Endodermal cell (in vitro differentiated cells): ENCODE results near the gene HSD17B12. TPM values are rescaled to one million over a fixed set of nuclear protein-coding genes. Genes with fewer than 3 reads are reported as not detected.

Experiments
- DNase-seq: peaks from one replicate; pipeline ENCODE4 v3.0.0-alpha.2; 2017
- H3K27ac ChIP-seq: 2 replicates; pipeline ENCODE4 v1.5.1; 2013; ENCODE audit warnings: mild to moderate bottlenecking, low read depth, low read length, moderate library complexity
- H3K27me3 ChIP-seq: 2 replicates; pipeline ENCODE4 v1.6.1; 2013; ENCODE audit warnings: mild to moderate bottlenecking, low read length, moderate library complexity; ENCODE audit not compliant: insufficient read depth, control insufficient read depth, poor library complexity, severe bottlenecking
- H3K36me3 ChIP-seq: 2 replicates; pipeline ENCODE4 v1.7.0; 2013; ENCODE audit warnings: mild to moderate bottlenecking, low read length, moderate library complexity; ENCODE audit not compliant: control insufficient read depth, insufficient read depth
- H3K4me1 ChIP-seq: one replicate; pipeline ENCODE4 v1.7.0; 2013; ENCODE audit warnings: low read length; ENCODE audit not compliant: control insufficient read depth, insufficient read depth
- H3K4me3 ChIP-seq: 2 replicates; pipeline ENCODE4 v1.5.1; 2013; ENCODE audit warnings: mild to moderate bottlenecking, low read length, moderate library complexity
- H3K9ac ChIP-seq: 2 replicates; pipeline ENCODE4 v1.6.1; 2013; ENCODE audit warnings: mild to moderate bottlenecking, low read length, moderate library complexity; ENCODE audit not compliant: poor library complexity, severe bottlenecking; ENCODE audit errors: extremely low read depth
- H3K9me3 ChIP-seq: 2 replicates; pipeline ENCODE4 v1.6.1; 2013; ENCODE audit warnings: mild to moderate bottlenecking, low read length, moderate library complexity; ENCODE audit not compliant: control insufficient read depth
- H3K27ac Mint-ChIP-seq: 2 replicates; pipeline ENCODE4 v1.8.0; 2020; ENCODE audit warnings: mixed read lengths
- H3K27me3 Mint-ChIP-seq: 2 replicates; pipeline ENCODE4 v1.8.0; 2021; ENCODE audit warnings: mild to moderate bottlenecking, mixed read lengths; ENCODE audit not compliant: insufficient read depth
- H3K36me3 Mint-ChIP-seq: 2 replicates; pipeline ENCODE4 v1.8.0; 2020; ENCODE audit warnings: low read depth, mixed read lengths
- H3K4me1 Mint-ChIP-seq: 2 replicates; pipeline ENCODE4 v1.8.0; 2020; ENCODE audit warnings: mixed read lengths
- H3K4me3 Mint-ChIP-seq: 2 replicates; pipeline ENCODE4 v1.8.0; 2020; ENCODE audit warnings: mild to moderate bottlenecking, moderate library complexity, mixed read lengths
- H3K9me3 Mint-ChIP-seq: 2 replicates; pipeline ENCODE4 v1.8.0; 2020; ENCODE audit warnings: mild to moderate bottlenecking, mixed read lengths
- WGBS, 2 experiments: methylation state at CpG; one replicate each; pipeline versions ENCODE4 v1.1.5 to v1.1.7; 2013; ENCODE audit warnings: missing lambda C conversion rate in 2 of 2, mixed read lengths in 1 of 2; ENCODE audit not compliant: insufficient coverage in 1 of 2, insufficient read length in 1 of 2; 5-methylcytosine and 5-hydroxymethylcytosine counted together
- total RNA-seq, 2 donors: library from RNA; stranded (reverse); fragmentation: NEBNext Ultra II Directional in 1 of 2; extraction: Animal tissue kit (Norgen Biotek cat#: 25700) in 1 of 2; gene quantifications; 2 replicates in 1 of 2; 3 replicates in 1 of 2; pipeline ENCODE4 v1.2.1, GENCODE V29; 2021
- TF ChIP-seq, protein P1 (sequence below): fragments of 200-600 bp; sonication (generic); conservative IDR thresholded peaks from 2 replicates; pipeline ENCODE4 v1.5.0; 2021; ENCODE audit warnings: antibody characterized with exemption, mild to moderate bottlenecking

The HSD17B12 gene
- total RNA-seq, 2 donors from 2014 or later: 109 to 138 TPM

DNA sequence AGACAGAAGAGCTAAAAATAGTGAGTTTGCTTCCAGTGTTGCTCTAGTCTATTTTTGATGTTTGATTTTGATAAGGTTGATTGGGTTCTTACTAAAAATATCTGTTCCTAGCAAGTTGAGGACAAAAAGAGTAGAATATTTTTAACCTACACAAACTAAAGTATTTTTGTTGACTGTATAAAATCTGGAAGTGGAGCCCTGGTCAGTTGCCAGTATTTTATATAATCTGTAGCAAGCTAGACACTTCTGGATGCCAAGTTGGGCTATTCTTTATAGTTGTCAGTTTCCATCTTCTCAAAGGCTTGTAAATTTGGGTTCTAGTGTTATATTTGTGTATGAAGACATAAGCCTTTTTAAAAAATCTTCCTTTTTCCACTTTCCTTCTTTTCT lies 56.7 kb downstream of the HSD17B12 start:
- Histone ChIP-seq H3K4me3 (no peak overlapping the region), H3K4me1 (peaks cover 4% of the 10 kb centered on the region), H3K27me3 (no peaks in the 10 kb centered on the region), H3K9ac (no peak overlapping the region), H3K9me3 (no peaks in the 10 kb centered on the region), H3K36me3 (peaks cover 24% of the 10 kb centered on the region), H3K27ac (peak overlapping the region; percentile 72)
- H3K36me3 Mint-ChIP-seq: peaks cover 20% of the 10 kb centered on the region
- no peaks in the 10 kb centered on the region for H3K27me3 Mint-ChIP-seq
- DNase-seq: no peak
- H3K4me3 Mint-ChIP-seq: no peak overlapping the region
- no peaks in the 10 kb centered on the region for H3K9me3 Mint-ChIP-seq
- peaks cover 25% of the 10 kb centered on the region for H3K4me1 Mint-ChIP-seq
- TF ChIP-seq, protein P1, sequence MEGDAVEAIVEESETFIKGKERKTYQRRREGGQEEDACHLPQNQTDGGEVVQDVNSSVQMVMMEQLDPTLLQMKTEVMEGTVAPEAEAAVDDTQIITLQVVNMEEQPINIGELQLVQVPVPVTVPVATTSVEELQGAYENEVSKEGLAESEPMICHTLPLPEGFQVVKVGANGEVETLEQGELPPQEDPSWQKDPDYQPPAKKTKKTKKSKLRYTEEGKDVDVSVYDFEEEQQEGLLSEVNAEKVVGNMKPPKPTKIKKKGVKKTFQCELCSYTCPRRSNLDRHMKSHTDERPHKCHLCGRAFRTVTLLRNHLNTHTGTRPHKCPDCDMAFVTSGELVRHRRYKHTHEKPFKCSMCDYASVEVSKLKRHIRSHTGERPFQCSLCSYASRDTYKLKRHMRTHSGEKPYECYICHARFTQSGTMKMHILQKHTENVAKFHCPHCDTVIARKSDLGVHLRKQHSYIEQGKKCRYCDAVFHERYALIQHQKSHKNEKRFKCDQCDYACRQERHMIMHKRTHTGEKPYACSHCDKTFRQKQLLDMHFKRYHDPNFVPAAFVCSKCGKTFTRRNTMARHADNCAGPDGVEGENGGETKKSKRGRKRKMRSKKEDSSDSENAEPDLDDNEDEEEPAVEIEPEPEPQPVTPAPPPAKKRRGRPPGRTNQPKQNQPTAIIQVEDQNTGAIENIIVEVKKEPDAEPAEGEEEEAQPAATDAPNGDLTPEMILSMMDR: no peak
- no peak overlapping the region for H3K27ac Mint-ChIP-seq

DNA sequence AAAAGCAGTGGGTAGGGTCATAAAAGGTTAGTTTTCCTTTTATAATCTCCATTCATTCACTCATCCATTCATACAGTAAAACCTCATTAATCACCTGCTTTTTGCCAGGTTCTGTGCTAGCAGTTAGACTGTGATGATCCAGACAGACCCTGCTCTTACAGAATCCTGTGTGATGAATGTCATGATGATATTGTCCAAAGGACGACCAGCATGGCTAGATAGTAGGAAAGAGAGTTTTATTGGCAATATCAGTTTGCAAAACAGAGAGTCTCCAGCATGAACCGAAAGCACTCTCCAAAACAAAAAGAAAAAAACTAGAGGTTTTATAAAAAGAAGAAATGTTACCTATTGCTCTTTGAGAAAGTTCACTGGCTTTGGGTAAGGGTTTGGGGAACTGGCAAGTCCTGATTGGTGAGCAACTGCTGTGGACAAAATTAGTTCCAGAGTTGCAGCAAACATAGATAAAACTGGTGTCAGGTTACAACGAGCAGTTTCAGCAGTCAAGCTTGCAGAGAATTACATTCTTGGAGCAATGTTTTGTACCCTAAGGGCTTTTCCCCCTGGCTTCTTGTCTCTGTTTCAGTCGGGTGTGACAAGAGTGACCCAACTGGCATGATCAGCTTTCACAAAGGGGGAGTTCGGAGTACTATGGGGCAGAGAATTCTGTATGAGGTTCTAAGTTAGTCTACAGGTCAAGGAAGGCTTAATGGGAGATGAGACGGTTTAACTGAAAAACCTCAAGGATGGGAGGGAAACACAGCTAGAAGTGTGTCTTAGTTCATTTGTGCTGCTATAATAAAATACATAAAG lies 58.3 kb downstream of the HSD17B12 start:
- DNase-seq: no peak
- 75 to 77% methylated on average over 6 of the region's 6 CpGs for WGBS, 2 experiments
- no peaks in the 10 kb centered on the region for H3K9me3 ChIP-seq
- Mint-ChIP-seq H3K27me3 (no peaks in the 10 kb centered on the region), H3K9me3 (no peaks in the 10 kb centered on the region), H3K4me1 (peaks cover 28% of the 10 kb centered on the region), H3K36me3 (peaks cover 19% of the 10 kb centered on the region), H3K27ac (no peak overlapping the region), H3K4me3 (no peak overlapping the region)
- peaks cover 4% of the 10 kb centered on the region for H3K4me1 ChIP-seq
- H3K36me3 ChIP-seq: peaks cover 33% of the 10 kb centered on the region
- no peak overlapping the region for H3K4me3 ChIP-seq
- H3K27me3 ChIP-seq: no peaks in the 10 kb centered on the region
- H3K27ac ChIP-seq: no peak overlapping the region
- TF ChIP-seq, protein P1: no peak
- no peak overlapping the region for H3K9ac ChIP-seq

DNA sequence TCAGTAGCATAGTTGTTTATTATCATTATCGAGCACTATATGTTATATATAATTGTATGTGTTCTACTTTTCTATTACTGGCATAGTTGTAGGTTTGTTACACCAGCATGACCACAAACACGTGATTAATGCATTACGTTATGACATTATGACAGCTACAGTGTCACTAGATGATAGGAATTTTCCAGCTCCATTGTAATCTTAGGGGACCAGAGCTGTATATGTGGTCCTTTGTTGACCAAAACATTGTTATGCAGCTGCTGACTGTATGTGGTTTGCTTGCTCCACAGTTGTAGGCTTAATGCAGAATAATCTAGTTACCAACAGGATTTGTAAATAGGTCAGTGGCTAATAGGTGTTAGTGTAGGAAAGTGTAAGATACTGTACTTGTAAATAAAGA lies 66.1 kb downstream of the HSD17B12 start:
- peaks cover 33% of the 10 kb centered on the region for H3K36me3 ChIP-seq
- TF ChIP-seq, protein P1: no peak
- H3K27ac Mint-ChIP-seq: no peak overlapping the region
- H3K4me3 Mint-ChIP-seq: no peak overlapping the region
- peaks cover 13% of the 10 kb centered on the region for H3K4me1 Mint-ChIP-seq
- H3K4me1 ChIP-seq: no peaks in the 10 kb centered on the region
- H3K9me3 ChIP-seq: no peaks in the 10 kb centered on the region
- H3K27me3 ChIP-seq: no peaks in the 10 kb centered on the region
- H3K27ac ChIP-seq: no peak overlapping the region
- H3K36me3 Mint-ChIP-seq: peaks cover 13% of the 10 kb centered on the region
- H3K9me3 Mint-ChIP-seq: peaks cover 3% of the 10 kb centered on the region
- no peak overlapping the region for H3K9ac ChIP-seq
- DNase-seq: no peak
- WGBS, 2 experiments: 99 to 100% methylated on average over 2 to 3 of the region's 3 CpGs
- H3K4me3 ChIP-seq: no peak overlapping the region
- H3K27me3 Mint-ChIP-seq: no peaks in the 10 kb centered on the region
